DND-41 (cell line): ENCODE measurements around the gene MRPS14.

Experiments
- CTCF ChIP-seq: IDR thresholded peaks from 2 replicates; pipeline ENCODE4 v1.5.1; 2012; ENCODE audit warnings: borderline replicate concordance, low read length, moderate library complexity, mild to moderate bottlenecking; ENCODE audit not compliant: poor library complexity, severe bottlenecking; ENCODE audit errors: extremely low read depth
- EZH2 ChIP-seq: IDR thresholded peaks from 3 replicates; pipeline ENCODE4 v1.6.1; 2012; ENCODE audit warnings: borderline replicate concordance, low read depth, mild to moderate bottlenecking, moderate library complexity, low read length, inconsistent platforms; ENCODE audit not compliant: severe bottlenecking

DNA sequence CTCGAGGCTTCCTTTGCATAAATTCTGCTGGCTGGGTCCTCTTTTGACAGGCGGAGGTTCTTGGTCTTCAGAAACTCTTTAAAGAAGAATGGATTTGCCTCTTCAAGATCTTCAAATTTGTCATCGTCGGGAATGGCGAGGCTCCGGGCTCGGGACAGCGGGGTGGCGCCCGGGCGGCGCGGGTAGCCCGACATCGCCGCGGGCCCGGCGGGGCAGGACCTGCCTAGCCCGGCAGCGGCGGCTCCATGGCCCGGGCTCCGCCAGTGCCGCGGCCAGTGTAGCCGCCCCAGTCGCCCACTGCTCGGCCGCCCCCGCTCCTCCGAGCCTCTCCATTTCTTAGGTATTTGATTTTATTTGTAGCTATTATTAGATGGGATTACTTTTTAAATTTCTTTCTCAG, 22.3 kb upstream of the MRPS14 start:
- TF ChIP-seq CTCF (no peak), EZH2 (no peak)
